ENCODE data around the gene C5orf24.
"Not testable (repeated sequence)": the region's sequence is repeated elsewhere in the genome, so short reads cannot be mapped to it uniquely, and the experiment has no call there.

Gene C5orf24

GRCh38 chr5:134844252-134844651 is 1.5 kb upstream of the C5orf24 start:
- Histone ChIP-seq H3K27ac (ENCODE audit: low read depth, low read length) (no peak overlapping the region), H3K36me3 (ENCODE audit: control insufficient read depth, low read length) (peaks cover 36% of the 10 kb centered on the region), H3K4me3 (ENCODE audit: low read length) (no peak overlapping the region), H3K79me2 (ENCODE audit: control insufficient read depth, low read length) (peaks cover 39% of the 10 kb centered on the region), H3F3A (ENCODE audit: control insufficient read depth, insufficient read depth) (peaks cover 12% of the 10 kb centered on the region; the same call in 1 of the 2 replicates), H4K20me1 (ENCODE audit: control insufficient read depth, insufficient read depth, low read depth, low read length) (no peaks in the 10 kb centered on the region), H3K9me2 (replicated peaks; ENCODE audit: control insufficient read depth, low read length) (no peaks in the 10 kb centered on the region), H3K27me3 (ENCODE audit: control insufficient read depth, low read length) (no peaks in the 10 kb centered on the region), H3K9me3 (ENCODE audit: control insufficient read depth, insufficient read depth, low read length) (no peaks in the 10 kb centered on the region), H3K4me1 (ENCODE audit: control insufficient read depth, low read length) (peaks cover 19% of the 10 kb centered on the region), H3K4me2 (ENCODE audit: low read length) (no peak overlapping the region)
- no peak for TF ChIP-seq EZH2phosphoT487 (IDR thresholded peaks at IDR 0.05; ENCODE audit: borderline replicate concordance, low read length)
- TF ChIP-seq, protein P1, sequence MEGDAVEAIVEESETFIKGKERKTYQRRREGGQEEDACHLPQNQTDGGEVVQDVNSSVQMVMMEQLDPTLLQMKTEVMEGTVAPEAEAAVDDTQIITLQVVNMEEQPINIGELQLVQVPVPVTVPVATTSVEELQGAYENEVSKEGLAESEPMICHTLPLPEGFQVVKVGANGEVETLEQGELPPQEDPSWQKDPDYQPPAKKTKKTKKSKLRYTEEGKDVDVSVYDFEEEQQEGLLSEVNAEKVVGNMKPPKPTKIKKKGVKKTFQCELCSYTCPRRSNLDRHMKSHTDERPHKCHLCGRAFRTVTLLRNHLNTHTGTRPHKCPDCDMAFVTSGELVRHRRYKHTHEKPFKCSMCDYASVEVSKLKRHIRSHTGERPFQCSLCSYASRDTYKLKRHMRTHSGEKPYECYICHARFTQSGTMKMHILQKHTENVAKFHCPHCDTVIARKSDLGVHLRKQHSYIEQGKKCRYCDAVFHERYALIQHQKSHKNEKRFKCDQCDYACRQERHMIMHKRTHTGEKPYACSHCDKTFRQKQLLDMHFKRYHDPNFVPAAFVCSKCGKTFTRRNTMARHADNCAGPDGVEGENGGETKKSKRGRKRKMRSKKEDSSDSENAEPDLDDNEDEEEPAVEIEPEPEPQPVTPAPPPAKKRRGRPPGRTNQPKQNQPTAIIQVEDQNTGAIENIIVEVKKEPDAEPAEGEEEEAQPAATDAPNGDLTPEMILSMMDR (IDR thresholded peaks at IDR 0.05; ENCODE audit: low read depth, low read length, poor library complexity, severe bottlenecking): no peak

DNA sequence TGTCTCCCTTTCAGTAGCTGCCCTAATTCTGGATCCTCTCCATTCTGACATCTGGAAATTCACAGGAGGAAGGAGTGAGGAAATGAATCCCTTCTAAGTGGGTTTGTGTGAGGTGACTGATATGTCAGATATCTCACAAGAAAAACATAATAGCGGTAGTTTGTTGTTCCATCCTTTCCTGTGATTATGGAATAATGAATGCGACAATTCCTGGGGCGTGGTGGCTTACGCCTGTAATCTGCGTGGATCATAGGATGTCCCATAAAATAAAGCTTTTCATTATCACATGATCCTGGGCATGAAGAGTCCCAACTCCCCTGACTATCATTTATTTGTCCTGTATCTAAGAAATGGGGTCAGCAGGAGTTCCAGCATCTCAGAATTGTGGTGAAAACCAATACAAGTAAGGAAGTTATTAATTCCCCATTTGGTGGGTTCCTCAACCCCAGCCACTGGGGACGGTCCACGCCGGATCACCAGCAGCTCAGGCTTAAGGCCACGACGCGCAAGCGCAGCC is 375 bp upstream of the C5orf24 start:
- peaks cover 42% of the 10 kb centered on the region for H3K36me3 ChIP-seq (ENCODE audit: control insufficient read depth, low read length)
- H3K27ac ChIP-seq (ENCODE audit: low read depth, low read length): peak overlapping the region; percentile 86
- no peaks in the 10 kb centered on the region for H3K9me2 ChIP-seq (replicated peaks; ENCODE audit: control insufficient read depth, low read length)
- H3K79me2 ChIP-seq (ENCODE audit: control insufficient read depth, low read length): peaks cover 50% of the 10 kb centered on the region
- no peaks in the 10 kb centered on the region for H4K20me1 ChIP-seq (ENCODE audit: control insufficient read depth, insufficient read depth, low read depth, low read length)
- H3K4me3 ChIP-seq (ENCODE audit: low read length): peak overlapping the region; percentile 91
- peak overlapping the region; percentile 82 for H3K4me2 ChIP-seq (ENCODE audit: low read length)
- no peaks in the 10 kb centered on the region for H3K27me3 ChIP-seq (ENCODE audit: control insufficient read depth, low read length)
- peaks cover 19% of the 10 kb centered on the region for H3K4me1 ChIP-seq (ENCODE audit: control insufficient read depth, low read length)
- TF ChIP-seq EZH2phosphoT487 (IDR thresholded peaks at IDR 0.05; ENCODE audit: borderline replicate concordance, low read length): no peak
- TF ChIP-seq, protein P1 (IDR thresholded peaks at IDR 0.05; ENCODE audit: low read depth, low read length, poor library complexity, severe bottlenecking): no peak
- no peaks in the 10 kb centered on the region for H3K9me3 ChIP-seq (ENCODE audit: control insufficient read depth, insufficient read depth, low read length)
- H3F3A ChIP-seq (ENCODE audit: control insufficient read depth, insufficient read depth): peaks cover 11% of the 10 kb centered on the region; the same call in 1 of the 2 replicates

GRCh38 chr5:134846641-134846960 is 833 bp downstream of the C5orf24 start:
- TF ChIP-seq EZH2phosphoT487 (IDR thresholded peaks at IDR 0.05; ENCODE audit: borderline replicate concordance, low read length): no peak
- TF ChIP-seq, protein P1 (IDR thresholded peaks at IDR 0.05; ENCODE audit: low read depth, low read length, poor library complexity, severe bottlenecking): no peak
- peak overlapping the region; percentile 86 for H3K27ac ChIP-seq (ENCODE audit: low read depth, low read length)
- peaks cover 11% of the 10 kb centered on the region; the same call in 1 of the 2 replicates for H3F3A ChIP-seq (ENCODE audit: control insufficient read depth, insufficient read depth)
- no peaks in the 10 kb centered on the region for H3K9me2 ChIP-seq (replicated peaks; ENCODE audit: control insufficient read depth, low read length)
- H3K4me2 ChIP-seq (ENCODE audit: low read length): peak overlapping the region; percentile 82
- peaks cover 22% of the 10 kb centered on the region for H3K4me1 ChIP-seq (ENCODE audit: control insufficient read depth, low read length)
- peaks cover 52% of the 10 kb centered on the region for H3K36me3 ChIP-seq (ENCODE audit: control insufficient read depth, low read length)
- peak overlapping the region; percentile 91 for H3K4me3 ChIP-seq (ENCODE audit: low read length)
- H3K27me3 ChIP-seq (ENCODE audit: control insufficient read depth, low read length): no peaks in the 10 kb centered on the region
- peaks cover 61% of the 10 kb centered on the region for H3K79me2 ChIP-seq (ENCODE audit: control insufficient read depth, low read length)
- no peaks in the 10 kb centered on the region for H3K9me3 ChIP-seq (ENCODE audit: control insufficient read depth, insufficient read depth, low read length)
- H4K20me1 ChIP-seq (ENCODE audit: control insufficient read depth, insufficient read depth, low read depth, low read length): peaks cover 2% of the 10 kb centered on the region; the same call in 1 of the 2 replicates

- Histone ChIP-seq H3K79me2 (ENCODE audit: control insufficient read depth, low read length) (peaks cover 87% of the 10 kb centered on the region), H3K36me3 (ENCODE audit: control insufficient read depth, low read length) (peaks cover 76% of the 10 kb centered on the region), H3K4me1 (ENCODE audit: control insufficient read depth, low read length) (peaks cover 22% of the 10 kb centered on the region)
- H3F3A ChIP-seq (ENCODE audit: control insufficient read depth, insufficient read depth); H3K4me3 ChIP-seq (ENCODE audit: low read length); H3K9me2 ChIP-seq (replicated peaks; ENCODE audit: control insufficient read depth, low read length); H4K20me1 ChIP-seq (ENCODE audit: control insufficient read depth, insufficient read depth, low read depth, low read length); H3K27ac ChIP-seq (ENCODE audit: low read depth, low read length); H3K9me3 ChIP-seq (ENCODE audit: control insufficient read depth, insufficient read depth, low read length); H3K4me2 ChIP-seq (ENCODE audit: low read length); H3K27me3 ChIP-seq (ENCODE audit: control insufficient read depth, low read length): not testable (repeated sequence)
Observed at GRCh38 chr5:134849434-134849933, 3.7 kb downstream of the C5orf24 start.

Measured in DOHH2 (cell line).